K562 (cell line): ENCODE data around the gene RNF213. TPM values are rescaled to one million over a fixed set of nuclear protein-coding genes. Genes with fewer than 3 reads are reported as not detected.

Source experiments
- ASH1L ChIP-seq: fragments of 450-650 bp; IDR thresholded peaks from 2 replicates; pipeline ENCODE4 v1.6.1; 2018; ENCODE audit warnings: borderline replicate concordance, mild to moderate bottlenecking, low read depth; ENCODE audit not compliant: partially characterized antibody
- CBX8 ChIP-seq: fragments of 200-600 bp; sonication (generic); IDR thresholded peaks from 2 replicates; pipeline ENCODE4 v1.6.1; 2012; ENCODE audit warnings: borderline replicate concordance, mixed run types, low read depth, mild to moderate bottlenecking, moderate library complexity, mixed read lengths, low read length, control low read depth, inconsistent platforms; ENCODE audit not compliant: poor library complexity, severe bottlenecking; ENCODE audit errors: extremely low read depth
- CHD4 ChIP-seq: fragments of 200-600 bp; sonication (generic); IDR thresholded peaks from 3 replicates; pipeline ENCODE4 v1.6.1; 2012; ENCODE audit warnings: low read depth, mild to moderate bottlenecking, mixed read lengths, low read length, inconsistent platforms; ENCODE audit not compliant: insufficient read depth, insufficient replicate concordance, poor library complexity, severe bottlenecking
- DACH1 ChIP-seq: fragments of 450-650 bp; IDR thresholded peaks from 2 replicates; pipeline ENCODE4 v1.6.1; 2018; ENCODE audit not compliant: partially characterized antibody
- HDAC2 ChIP-seq: fragments of 450-650 bp; IDR thresholded peaks from 2 replicates; pipeline ENCODE4 v1.6.1; 2016; ENCODE audit warnings: mild to moderate bottlenecking
- IRF1 ChIP-seq: sonication (generic); formaldehyde crosslinking; IDR thresholded peaks from 2 replicates; pipeline ENCODE4 v1.8.0; 2022; ENCODE audit warnings: missing genetic modification reagents, mild to moderate bottlenecking, borderline replicate concordance
- KHSRP ChIP-seq: fragments of 450-650 bp; IDR thresholded peaks from 2 replicates; pipeline ENCODE4 v1.6.1; 2017
- MXD1 ChIP-seq: fragments of 250-450 bp; sonication (Bioruptor Pico); IDR thresholded peaks from 2 replicates; pipeline ENCODE4 v1.8.0; 2021; ENCODE audit warnings: borderline replicate concordance, mild to moderate bottlenecking, moderate library complexity; ENCODE audit not compliant: poor library complexity, severe bottlenecking
- NCOA1 ChIP-seq: fragments of 450-650 bp; IDR thresholded peaks from 2 replicates; pipeline ENCODE4 v1.6.1; 2016; ENCODE audit warnings: low read depth
- TGIF2 ChIP-seq: sonication (generic); formaldehyde crosslinking; IDR thresholded peaks from 2 replicates; pipeline ENCODE4 v1.8.1; 2022; ENCODE audit warnings: mild to moderate bottlenecking, missing genetic modification reagents, moderate library complexity
- UBTF ChIP-seq, 2 experiments: IDR thresholded peaks; 2 replicates each; pipeline ENCODE4 v1.6.1; 2012; ENCODE audit warnings: improper control_type of control experiment in 2 of 2, low read depth in 2 of 2, low read length in 2 of 2, borderline replicate concordance in 1 of 2
- ZBTB33 ChIP-seq: sonication (generic); formaldehyde crosslinking; IDR thresholded peaks from 2 replicates; pipeline ENCODE4 v1.8.1; 2023; ENCODE audit warnings: mild to moderate bottlenecking, missing genetic modification reagents
- ZKSCAN1 ChIP-seq: fragments of 150-350 bp; IDR thresholded peaks from 2 replicates; pipeline ENCODE4 v1.6.1; 2016; ENCODE audit warnings: low read depth, low read length
- ZNF133 ChIP-seq: fragments of 250-450 bp; sonication (Bioruptor Pico); IDR thresholded peaks from 2 replicates; pipeline ENCODE4 v1.4.0; 2020; ENCODE audit warnings: mild to moderate bottlenecking
- ZNF217 ChIP-seq: sonication (generic); formaldehyde crosslinking; IDR thresholded peaks from 2 replicates; pipeline ENCODE4 v1.8.0; 2022; ENCODE audit warnings: mild to moderate bottlenecking, missing genetic modification reagents
- ZNF24 ChIP-seq: fragments of 450-650 bp; IDR thresholded peaks from 2 replicates; pipeline ENCODE4 v1.6.1; 2016
- polyA plus RNA-seq, 8 experiments: library from polyadenylated mRNA; depleted of rRNA in 4 of 8; stranded (reverse) in 5 of 8; unstranded in 3 of 8; fragments of >200 nt; fragmentation: Nextera tagmentation in 2 of 8; fragmentation: Illumina TruSeq in 1 of 8; extraction: Ambion mirVana in 2 of 8; extraction: Trizol in 1 of 8; gene quantifications; 2 replicates each; pipeline versions ENCODE4 v1.2.1 to v1.2.3, GENCODE V29; 2011 to 2014; ENCODE audit warnings: inconsistent platforms in 1 of 8, missing spikeins in 1 of 8
- total RNA-seq, 7 experiments: library from RNA; depleted of rRNA in 6 of 7; stranded (reverse); fragments of >200 nt in 6 of 7; fragmentation: Illumina TruSeq in 2 of 7; extraction: Trizol in 2 of 7; gene quantifications; 2 replicates each; pipeline versions ENCODE4 v1.2.1 to v1.2.3, GENCODE V29; 2011 to 2021; ENCODE audit warnings: low replicate concordance in 1 of 7

Gene RNF213
- total and polyA plus RNA-seq, 9 of the 15 experiments (the other 6 are each of a cell fraction or from before 2014, with no cell fraction given) = 5.3 to 33.6 (median 17.9) TPM

GRCh38 chr17:80388175-80388574 lies 127.5 kb downstream of the RNF213 start (continued):
- TF ChIP-seq ZBTB33 (CRISPR knock-in tag) = peak; percentile 47; the same call in 1 of the 2 replicates
- no peak for TF ChIP-seq MXD1 (CRISPR knock-in tag)
- no peak for TF ChIP-seq HDAC2
- TF ChIP-seq ZNF24 = peak; percentile 69
- no peak for TF ChIP-seq TGIF2 (CRISPR knock-in tag)
- TF ChIP-seq CHD4 = no peak
- no peak for TF ChIP-seq NCOA1
- TF ChIP-seq IRF1 (CRISPR knock-in tag) = no peak
- TF ChIP-seq ZNF133 (CRISPR knock-in tag) = no peak
- no peak for TF ChIP-seq ZNF217 (CRISPR knock-in tag)
- TF ChIP-seq CBX8 = no peak
- no peak for TF ChIP-seq UBTF (IDR thresholded peaks at IDR 0.05; ENCODE audit: borderline replicate concordance in 1 of 2, low read depth in 2 of 2, low read length in 2 of 2)
- no peak for TF ChIP-seq DACH1
- TF ChIP-seq KHSRP = no peak
- no peak for TF ChIP-seq ASH1L
- TF ChIP-seq ZKSCAN1 = no peak
